Umbilical cord (tissue), 2 donors: Measurements from ENCODE around the gene NCSTN. TPM values are rescaled to one million over a fixed set of nuclear protein-coding genes. Genes with fewer than 3 reads are reported as not detected.

ENCODE experiments used
- DNase-seq: peaks from one replicate; pipeline ENCODE4 v3.0.0-alpha.2; 2015; ENCODE audit warnings: low spot score
- total RNA-seq: library from RNA; depleted of rRNA; stranded (reverse); fragments of >200 nt; gene quantifications from one replicate; pipeline ENCODE4 v1.2.3, GENCODE V29; 2014; ENCODE audit warnings: low replicate concordance; ENCODE audit not compliant: insufficient read depth

NCSTN gene
- total RNA-seq, 1 donor from 2014 or later: 41.2 TPM

DNA sequence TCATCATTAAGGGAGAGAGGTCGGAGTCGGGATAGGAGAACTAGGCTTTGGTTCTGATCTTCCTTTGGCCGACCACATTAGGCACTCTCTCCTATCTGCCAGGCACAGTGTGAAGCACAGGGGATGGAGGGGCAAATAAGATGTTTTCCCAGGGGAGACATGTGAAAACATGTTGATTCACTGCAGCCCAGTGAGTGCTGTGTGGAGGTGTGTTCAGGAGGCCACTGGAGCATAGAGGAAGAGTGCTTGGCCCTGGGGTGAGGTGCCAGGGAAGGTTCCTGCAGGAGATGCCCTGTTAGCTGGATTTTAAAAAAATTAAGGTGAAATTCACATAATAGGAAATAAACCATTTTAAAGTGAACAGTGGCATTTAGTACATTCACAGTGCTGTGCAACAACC is 60.9 kb downstream of the NCSTN start:
- no peak for DNase-seq

DNA sequence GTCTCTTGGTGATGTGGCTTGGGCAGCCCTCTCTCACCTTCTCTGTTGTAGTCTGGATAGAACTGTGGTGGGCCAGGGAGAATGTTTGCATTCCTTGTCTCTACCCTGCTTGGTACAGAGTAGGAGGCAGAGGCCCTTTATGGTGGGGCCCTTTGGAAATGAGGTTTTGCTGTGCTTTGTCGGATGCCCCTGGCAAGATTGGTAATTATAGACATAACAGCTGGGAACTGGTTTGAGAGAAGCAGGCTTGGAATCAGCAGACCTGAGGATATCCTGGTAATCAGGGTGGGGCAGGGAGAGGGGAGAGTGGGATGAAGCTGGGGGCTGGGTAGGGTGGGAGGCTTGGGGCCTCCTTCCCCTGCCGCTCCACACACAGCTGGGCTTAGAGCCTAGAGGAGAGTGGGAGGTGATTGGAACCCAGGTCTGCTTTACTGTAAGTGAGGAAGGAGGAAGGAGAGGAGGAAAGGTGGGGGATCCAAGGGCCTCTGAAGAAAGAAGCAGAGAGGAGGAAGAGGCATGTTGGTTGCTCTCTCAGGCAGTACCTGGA is 62.2 kb downstream of the NCSTN start:
- peak; percentile 14 for DNase-seq

DNA sequence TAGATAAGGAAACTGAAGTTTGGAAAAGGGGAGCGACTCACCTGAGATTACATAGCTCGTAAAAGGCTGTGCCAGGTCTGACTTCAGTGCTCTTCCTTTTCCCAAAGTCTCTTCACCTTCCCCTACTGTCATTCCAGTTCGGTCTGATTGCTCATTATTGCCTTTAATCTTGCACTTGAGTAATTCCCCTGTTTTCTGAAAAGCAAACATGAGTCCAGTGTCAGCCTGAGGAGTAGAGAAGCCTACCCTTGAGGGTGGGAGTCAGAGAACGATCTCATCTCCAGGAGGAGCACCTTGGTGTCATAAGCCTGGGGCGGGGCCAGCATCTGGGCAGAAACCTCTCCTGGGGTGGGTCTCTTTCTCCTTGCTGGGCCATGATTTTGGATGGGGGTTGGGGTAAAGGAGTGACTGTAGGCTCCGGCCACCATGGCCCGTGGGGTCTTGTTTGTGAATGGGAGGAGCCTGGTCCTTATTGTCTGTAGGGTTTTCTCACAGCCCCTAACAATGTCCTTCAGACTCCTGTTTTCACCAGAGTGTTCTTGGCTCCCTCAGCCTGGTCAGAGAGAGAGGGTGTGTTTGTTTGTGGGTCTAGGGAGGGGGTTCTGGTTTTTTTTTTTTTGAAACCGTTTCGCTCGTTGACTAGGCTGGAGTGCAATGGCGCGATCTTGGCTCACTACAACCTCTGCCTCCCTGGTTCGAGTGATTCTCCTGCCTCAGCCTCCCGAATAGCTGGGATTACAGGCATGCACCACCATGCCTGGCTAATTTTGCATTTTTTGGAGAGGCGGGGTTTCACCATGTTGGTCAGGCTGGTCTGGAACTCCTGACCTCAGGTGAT is 63.2 kb downstream of the NCSTN start:
- DNase-seq: no peak

GRCh38 chr1:160407839-160408801 is 64.9 kb downstream of the NCSTN start:
- peak; percentile 14 for DNase-seq

Other genes starting within 250 kb of the NCSTN start
- gene IGSF8, start 244.8 kb upstream of the NCSTN start, total RNA-seq: 8.2 TPM
- gene ATP1A2, start 227.6 kb upstream of the NCSTN start, total RNA-seq: 11.1 TPM
- 0.96 TPM for gene ATP1A4, start 191.8 kb upstream of the NCSTN start, total RNA-seq
- not detected for gene CASQ1, start 152.8 kb upstream of the NCSTN start, total RNA-seq
- 55.6 TPM for gene PEA15, start 138.0 kb upstream of the NCSTN start, total RNA-seq
- gene DCAF8, start 80.8 kb upstream of the NCSTN start, total RNA-seq: 109 TPM
- gene PEX19, start 58.2 kb upstream of the NCSTN start, total RNA-seq: 31.8 TPM
- 150 TPM for gene COPA, start 133 bp upstream of the NCSTN start, total RNA-seq
- 2.6 TPM for gene NHLH1, start 23.7 kb downstream of the NCSTN start, total RNA-seq
- 1.9 TPM for gene VANGL2, start 57.2 kb downstream of the NCSTN start, total RNA-seq
- gene SLAMF6, start 179.9 kb downstream of the NCSTN start, total RNA-seq: 0.96 TPM
- gene CD84, start 236.1 kb downstream of the NCSTN start, total RNA-seq: 13.5 TPM